Endothelial cell (in vitro differentiated cells): ENCODE data around the gene SELENOW. TPM values are rescaled to one million over a fixed set of nuclear protein-coding genes. Genes with fewer than 3 reads are reported as not detected.
"Not testable (repeated sequence)": the region's sequence is repeated elsewhere in the genome, so short reads cannot be mapped to it uniquely, and the experiment has no call there.

Source experiments
- DNase-seq: peaks from one replicate; pipeline ENCODE4 v3.0.0; 2021; ENCODE audit warnings: low spot score
- H3K27ac Mint-ChIP-seq: one replicate; pipeline ENCODE4 v1.8.0; 2021; ENCODE audit warnings: mixed read lengths, inconsistent platforms; ENCODE audit not compliant: unreplicated experiment
- H3K27me3 Mint-ChIP-seq: one replicate; pipeline ENCODE4 v1.8.0; 2021; ENCODE audit warnings: mild to moderate bottlenecking, moderate library complexity, mixed read lengths, inconsistent platforms; ENCODE audit not compliant: unreplicated experiment
- H3K36me3 Mint-ChIP-seq: one replicate; pipeline ENCODE4 v1.8.0; 2021; ENCODE audit warnings: mild to moderate bottlenecking, low read depth, mixed read lengths, inconsistent platforms; ENCODE audit not compliant: unreplicated experiment
- H3K4me1 Mint-ChIP-seq: one replicate; pipeline ENCODE4 v1.8.0; 2021; ENCODE audit warnings: mild to moderate bottlenecking, mixed read lengths, inconsistent platforms; ENCODE audit not compliant: unreplicated experiment
- H3K4me3 Mint-ChIP-seq: one replicate; pipeline ENCODE4 v1.8.0; 2021; ENCODE audit warnings: mild to moderate bottlenecking, mixed read lengths, inconsistent platforms; ENCODE audit not compliant: unreplicated experiment
- H3K9me3 Mint-ChIP-seq: one replicate; pipeline ENCODE4 v1.8.0; 2021; ENCODE audit warnings: mixed read lengths, inconsistent platforms; ENCODE audit not compliant: unreplicated experiment
- total RNA-seq: library from RNA; stranded (reverse); fragmentation: NEBNext Ultra II Directional; extraction: Animal tissue kit (Norgen Biotek cat#: 25700); gene quantifications from one replicate; pipeline ENCODE4 v1.2.1, GENCODE V29; 2021; ENCODE audit not compliant: unreplicated experiment
- TF ChIP-seq, protein P1 (sequence below): fragments of 200-600 bp; sonication (generic); IDR thresholded peaks from one replicate; pipeline ENCODE4 v1.5.0; 2021; ENCODE audit warnings: antibody characterized with exemption; ENCODE audit not compliant: unreplicated experiment

Gene SELENOW
- total RNA-seq, 1 donor from 2014 or later: 791 TPM

DNA sequence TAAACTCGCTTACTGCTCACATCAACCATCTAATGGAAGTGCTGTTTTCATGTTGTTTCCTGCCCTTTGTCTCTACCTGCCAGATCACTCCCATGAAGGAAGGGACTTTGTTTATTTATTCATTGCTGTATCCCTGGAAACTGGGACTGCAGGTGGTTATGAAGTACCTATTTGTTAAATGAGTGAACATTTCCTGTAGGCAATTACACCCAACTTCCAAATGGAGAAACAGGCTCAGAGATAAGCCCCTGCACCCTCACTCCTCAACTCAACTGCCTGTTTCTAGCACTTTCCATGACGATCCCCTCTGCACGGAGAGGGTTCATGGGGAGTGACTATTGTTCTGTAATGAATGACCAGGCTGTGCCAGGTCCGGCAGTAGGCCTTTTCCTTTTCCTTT lies 1.9 kb upstream of the SELENOW start:
- H3K4me3 Mint-ChIP-seq: peak overlapping the region; percentile 72
- H3K36me3 Mint-ChIP-seq: peaks cover 19% of the 10 kb centered on the region
- peak overlapping the region; percentile 100 for H3K27ac Mint-ChIP-seq
- H3K27me3 Mint-ChIP-seq: peaks cover 9% of the 10 kb centered on the region
- TF ChIP-seq, protein P1, sequence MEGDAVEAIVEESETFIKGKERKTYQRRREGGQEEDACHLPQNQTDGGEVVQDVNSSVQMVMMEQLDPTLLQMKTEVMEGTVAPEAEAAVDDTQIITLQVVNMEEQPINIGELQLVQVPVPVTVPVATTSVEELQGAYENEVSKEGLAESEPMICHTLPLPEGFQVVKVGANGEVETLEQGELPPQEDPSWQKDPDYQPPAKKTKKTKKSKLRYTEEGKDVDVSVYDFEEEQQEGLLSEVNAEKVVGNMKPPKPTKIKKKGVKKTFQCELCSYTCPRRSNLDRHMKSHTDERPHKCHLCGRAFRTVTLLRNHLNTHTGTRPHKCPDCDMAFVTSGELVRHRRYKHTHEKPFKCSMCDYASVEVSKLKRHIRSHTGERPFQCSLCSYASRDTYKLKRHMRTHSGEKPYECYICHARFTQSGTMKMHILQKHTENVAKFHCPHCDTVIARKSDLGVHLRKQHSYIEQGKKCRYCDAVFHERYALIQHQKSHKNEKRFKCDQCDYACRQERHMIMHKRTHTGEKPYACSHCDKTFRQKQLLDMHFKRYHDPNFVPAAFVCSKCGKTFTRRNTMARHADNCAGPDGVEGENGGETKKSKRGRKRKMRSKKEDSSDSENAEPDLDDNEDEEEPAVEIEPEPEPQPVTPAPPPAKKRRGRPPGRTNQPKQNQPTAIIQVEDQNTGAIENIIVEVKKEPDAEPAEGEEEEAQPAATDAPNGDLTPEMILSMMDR: no peak
- DNase-seq: peak; percentile 61
- peaks cover 32% of the 10 kb centered on the region for H3K4me1 Mint-ChIP-seq
- no peaks in the 10 kb centered on the region for H3K9me3 Mint-ChIP-seq

DNA sequence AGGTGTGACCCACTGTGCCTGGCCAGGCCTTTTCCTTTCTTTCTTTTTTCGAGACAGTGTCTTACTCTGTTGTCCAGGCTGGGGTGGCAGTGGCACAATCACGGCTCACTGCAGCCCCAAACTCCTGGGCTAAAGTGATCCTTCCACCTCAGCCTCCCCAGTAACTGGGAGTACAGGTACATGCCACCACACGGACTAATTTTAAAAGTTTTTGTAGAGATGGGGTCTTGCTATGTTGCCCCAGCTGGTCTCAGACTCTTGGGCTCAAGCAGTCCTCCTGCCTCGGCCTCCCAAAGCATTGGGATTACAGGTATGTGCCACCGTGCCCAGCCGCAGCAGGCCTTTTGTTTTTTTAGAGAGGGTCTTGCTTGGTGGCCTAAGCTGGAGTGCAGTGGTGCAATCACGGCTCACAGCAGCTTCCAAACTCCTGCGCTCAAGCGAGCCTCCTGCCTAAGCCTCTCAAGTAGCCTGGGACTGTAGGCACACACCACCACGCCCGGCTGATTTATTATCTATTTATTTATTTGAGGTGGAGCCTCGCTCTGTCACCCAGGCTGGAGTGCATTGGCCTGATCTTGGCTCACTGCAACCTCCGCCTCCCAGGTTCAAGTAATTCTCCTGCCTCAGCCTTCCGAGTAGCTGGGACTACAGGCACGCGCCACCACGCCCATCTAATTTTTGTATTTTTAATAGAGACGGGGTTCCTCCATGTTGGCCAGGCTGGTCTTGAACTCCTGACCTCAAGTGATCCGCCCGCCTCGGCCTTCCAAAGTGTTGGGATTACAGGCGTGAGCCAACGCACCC lies 1.1 kb upstream of the SELENOW start:
- peaks cover 38% of the 10 kb centered on the region for H3K4me1 Mint-ChIP-seq
- peak overlapping the region; percentile 100 for H3K27ac Mint-ChIP-seq
- not testable (repeated sequence) for H3K9me3 Mint-ChIP-seq, DNase-seq
- H3K36me3 Mint-ChIP-seq: peaks cover 27% of the 10 kb centered on the region
- H3K27me3 Mint-ChIP-seq: peaks cover 10% of the 10 kb centered on the region
- peak overlapping the region; percentile 97 for H3K4me3 Mint-ChIP-seq

GRCh38 chr19:47778954-47779351 lies 450 bp downstream of the SELENOW start:
- TF ChIP-seq, protein P1: no peak
- peak overlapping the region; percentile 78 for H3K27ac Mint-ChIP-seq
- H3K4me1 Mint-ChIP-seq: peaks cover 36% of the 10 kb centered on the region
- H3K36me3 Mint-ChIP-seq: peaks cover 34% of the 10 kb centered on the region
- peaks cover 10% of the 10 kb centered on the region for H3K27me3 Mint-ChIP-seq
- H3K9me3 Mint-ChIP-seq: no peaks in the 10 kb centered on the region
- peak overlapping the region; percentile 94 for H3K4me3 Mint-ChIP-seq
- DNase-seq: no peak

GRCh38 chr19:47779524-47780214 lies 1.2 kb downstream of the SELENOW start:
- TF ChIP-seq, protein P1: no peak
- DNase-seq: no peak
- peaks cover 36% of the 10 kb centered on the region for H3K4me1 Mint-ChIP-seq
- no peaks in the 10 kb centered on the region for H3K9me3 Mint-ChIP-seq
- peak overlapping the region; percentile 82 for H3K27ac Mint-ChIP-seq
- peaks cover 10% of the 10 kb centered on the region for H3K27me3 Mint-ChIP-seq
- H3K4me3 Mint-ChIP-seq: peak overlapping the region; percentile 94
- H3K36me3 Mint-ChIP-seq: peaks cover 41% of the 10 kb centered on the region

DNA sequence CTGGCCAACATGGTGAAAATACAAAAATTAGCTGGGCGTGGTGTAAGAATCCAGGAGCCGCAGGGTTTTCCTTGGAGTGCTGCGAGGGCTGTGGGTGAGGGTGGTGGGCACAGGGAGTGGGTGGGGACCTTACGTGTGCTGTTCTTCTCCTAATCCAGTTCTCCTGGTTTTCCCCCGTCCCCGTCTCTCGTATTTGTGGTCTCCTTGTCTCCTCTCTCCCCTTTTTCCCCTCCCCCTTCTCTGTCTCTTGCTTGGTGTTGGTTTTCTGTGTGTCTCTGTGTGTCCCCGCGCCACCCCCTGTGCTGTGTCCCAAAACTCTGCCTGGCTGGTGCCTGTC lies 1.7 kb downstream of the SELENOW start:
- peaks cover 42% of the 10 kb centered on the region for H3K36me3 Mint-ChIP-seq
- peak overlapping the region; percentile 94 for H3K4me3 Mint-ChIP-seq
- no peaks in the 10 kb centered on the region for H3K9me3 Mint-ChIP-seq
- H3K27ac Mint-ChIP-seq: peak overlapping the region; percentile 82
- H3K4me1 Mint-ChIP-seq: peaks cover 36% of the 10 kb centered on the region
- DNase-seq: no peak
- TF ChIP-seq, protein P1: no peak
- peaks cover 10% of the 10 kb centered on the region for H3K27me3 Mint-ChIP-seq
